Measurements from ENCODE around the gene GSTA2. TPM values are rescaled to one million over a fixed set of nuclear protein-coding genes. Genes with fewer than 3 reads are reported as not detected.
"Not testable (repeated sequence)": the region's sequence is repeated elsewhere in the genome, so short reads cannot be mapped to it uniquely, and the experiment has no call there.

The GSTA2 gene
- total RNA-seq, 1 experiment from 2014 or later: not detected

- in situ Hi-C loops (cut with HindIII; ENCODE audit: low sequenced_read_pairs); DNase-seq (ENCODE audit: low spot score): not testable (repeated sequence)
Observed at GRCh38 chr6:52761673-52762491, 1.4 kb downstream of the GSTA2 start.

GRCh38 chr6:52760105-52760765 is 3.0 kb downstream of the GSTA2 start:
- DNase-seq (ENCODE audit: low spot score): no peak
- in situ Hi-C loops (cut with HindIII; ENCODE audit: low sequenced_read_pairs): no loop called here

GRCh38 chr6:52759085-52759484 is 4.2 kb downstream of the GSTA2 start:
- no peak for DNase-seq (ENCODE audit: low spot score)
- in situ Hi-C loops (cut with HindIII; ENCODE audit: low sequenced_read_pairs): no loop called here

- in situ Hi-C loops (cut with HindIII; ENCODE audit: low sequenced_read_pairs); DNase-seq (ENCODE audit: low spot score): not testable (repeated sequence)
Observed at GRCh38 chr6:52757651-52758338, 5.5 kb downstream of the GSTA2 start.

GRCh38 chr6:52754443-52754842 is 8.8 kb downstream of the GSTA2 start:
- DNase-seq (ENCODE audit: low spot score): no peak
- in situ Hi-C loops (cut with HindIII; ENCODE audit: low sequenced_read_pairs): no loop called here

GRCh38 chr6:52753137-52753536 is 10.1 kb downstream of the GSTA2 start:
- in situ Hi-C loops (cut with HindIII; ENCODE audit: low sequenced_read_pairs); DNase-seq (ENCODE audit: low spot score): not testable (repeated sequence)

GRCh38 chr6:52752310-52752709 is 11.0 kb downstream of the GSTA2 start:
- in situ Hi-C loops (cut with HindIII; ENCODE audit: low sequenced_read_pairs): no loop called here
- DNase-seq (ENCODE audit: low spot score): no peak

- no peak for DNase-seq (ENCODE audit: low spot score)
- in situ Hi-C loops (cut with HindIII; ENCODE audit: low sequenced_read_pairs): no loop called here
Observed at GRCh38 chr6:52749556-52750152, 13.6 kb downstream of the GSTA2 start.

- DNase-seq (ENCODE audit: low spot score); in situ Hi-C loops (cut with HindIII; ENCODE audit: low sequenced_read_pairs): not testable (repeated sequence)
Observed at GRCh38 chr6:52747301-52747700, 16.0 kb downstream of the GSTA2 start.

GRCh38 chr6:52746213-52746612 is 17.1 kb downstream of the GSTA2 start:
- DNase-seq (ENCODE audit: low spot score): no peak
- in situ Hi-C loops (cut with HindIII; ENCODE audit: low sequenced_read_pairs): no loop called here

GRCh38 chr6:52745764-52746201 is 17.5 kb downstream of the GSTA2 start:
- in situ Hi-C loops (cut with HindIII; ENCODE audit: low sequenced_read_pairs): no loop called here
- no peak for DNase-seq (ENCODE audit: low spot score)

- in situ Hi-C loops (cut with HindIII; ENCODE audit: low sequenced_read_pairs): no loop called here
- no peak for DNase-seq (ENCODE audit: low spot score)
Observed at GRCh38 chr6:52741872-52742271, 21.4 kb downstream of the GSTA2 start.

- DNase-seq (ENCODE audit: low spot score): no peak
- in situ Hi-C loops (cut with HindIII; ENCODE audit: low sequenced_read_pairs): no loop called here
Observed at GRCh38 chr6:52739627-52740026, 23.6 kb downstream of the GSTA2 start.

GRCh38 chr6:52739134-52739533 is 24.1 kb downstream of the GSTA2 start:
- DNase-seq (ENCODE audit: low spot score): no peak
- in situ Hi-C loops (cut with HindIII; ENCODE audit: low sequenced_read_pairs): no loop called here

- no peak for DNase-seq (ENCODE audit: low spot score)
Observed at GRCh38 chr6:52736145-52736544, 27.1 kb downstream of the GSTA2 start.

GRCh38 chr6:52735071-52735470 is 28.2 kb downstream of the GSTA2 start:
- in situ Hi-C loops (cut with HindIII; ENCODE audit: low sequenced_read_pairs): no loop called here

More at GRCh38 chr6:52736145-52736544, 27.1 kb downstream of the GSTA2 start:
- in situ Hi-C loops (cut with HindIII; ENCODE audit: low sequenced_read_pairs): no loop called here

GRCh38 chr6:52734072-52734471 is 29.2 kb downstream of the GSTA2 start:
- in situ Hi-C loops (cut with HindIII; ENCODE audit: low sequenced_read_pairs): no loop called here
- DNase-seq (ENCODE audit: low spot score): no peak

More at GRCh38 chr6:52735071-52735470, 28.2 kb downstream of the GSTA2 start:
- no peak for DNase-seq (ENCODE audit: low spot score)

GRCh38 chr6:52733172-52733571 is 30.1 kb downstream of the GSTA2 start:
- in situ Hi-C loops (cut with HindIII; ENCODE audit: low sequenced_read_pairs): no loop called here

GRCh38 chr6:52731719-52732118 is 31.6 kb downstream of the GSTA2 start:
- in situ Hi-C loops (cut with HindIII; ENCODE audit: low sequenced_read_pairs): no loop called here
- DNase-seq (ENCODE audit: low spot score): no peak

More at GRCh38 chr6:52733172-52733571, 30.1 kb downstream of the GSTA2 start:
- no peak for DNase-seq (ENCODE audit: low spot score)

All from G401 (cell line).